NB4 (cell line): ENCODE data around the gene KDM4D.

Experiments
- CTCF ChIP-seq: IDR thresholded peaks from one replicate; pipeline ENCODE4 v1.5.1; 2012; ENCODE audit warnings: low read depth, low read length
- POLR2A ChIP-seq: IDR thresholded peaks from 2 replicates; pipeline ENCODE4 v1.6.1; 2011; ENCODE audit warnings: mild to moderate bottlenecking; ENCODE audit not compliant: insufficient read length; ENCODE audit errors: extremely low read depth

GRCh38 chr11:94993400-94993943, 20.0 kb downstream of the KDM4D start:
- no peak for TF ChIP-seq CTCF
- no peak for TF ChIP-seq POLR2A
